HG03039 (cell line): ENCODE results near the gene FDX2.

Source experiments
- ATAC-seq: cut with Tn5 transposase; IDR thresholded peaks from one replicate; pipeline ENCODE4 v1.9.1; 2021; ENCODE audit warnings: mild to moderate bottlenecking, moderate library complexity; ENCODE audit not compliant: unreplicated experiment

The FDX2 gene

GRCh38 chr19:10305139-10305806 lies 10.5 kb downstream of the FDX2 start:
- no peak for ATAC-seq

DNA sequence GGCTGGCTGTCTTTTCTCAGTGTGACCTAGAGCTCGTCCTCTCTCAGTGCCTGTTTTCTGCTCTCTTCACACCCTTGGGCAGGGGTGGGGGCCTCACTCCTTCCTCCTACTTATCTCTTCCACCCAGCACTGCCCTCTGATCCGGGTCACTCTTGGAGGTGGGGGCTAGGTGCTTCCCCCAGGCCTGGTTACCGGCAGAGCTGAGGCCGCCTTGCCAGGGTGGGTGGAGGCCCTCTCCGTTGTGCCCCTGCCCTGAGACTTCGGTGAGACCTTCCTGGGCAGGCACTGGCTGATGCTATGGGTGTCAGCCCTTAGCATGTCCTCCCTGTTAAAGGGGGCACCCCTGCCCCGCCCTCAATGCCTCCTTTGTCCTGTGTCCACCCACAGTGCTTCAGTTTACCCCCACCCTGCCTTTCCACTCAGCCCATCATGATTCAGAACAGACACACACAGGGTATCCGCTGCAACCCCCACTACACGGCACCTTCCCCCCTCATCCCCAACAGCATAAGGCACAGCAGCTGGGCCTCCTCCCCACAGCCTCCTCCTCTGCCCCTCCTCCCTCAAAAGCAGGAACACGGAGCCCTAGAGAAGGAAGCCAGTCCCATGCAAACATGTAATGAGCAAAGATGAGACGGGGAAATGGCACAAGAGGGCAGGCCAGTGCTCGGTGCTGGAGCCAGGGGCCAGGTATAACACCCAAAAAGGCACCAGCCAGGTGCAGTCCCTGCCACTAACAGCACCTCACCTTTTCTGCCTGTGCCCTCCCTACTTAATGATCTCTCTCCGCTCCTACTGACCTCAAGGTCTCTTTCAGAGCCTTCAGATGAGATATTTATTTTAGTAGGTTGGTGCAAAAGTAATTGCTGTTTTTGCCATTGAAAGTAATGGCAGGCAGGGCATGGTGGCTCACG lies 16.0 kb downstream of the FDX2 start:
- ATAC-seq = no peak

DNA sequence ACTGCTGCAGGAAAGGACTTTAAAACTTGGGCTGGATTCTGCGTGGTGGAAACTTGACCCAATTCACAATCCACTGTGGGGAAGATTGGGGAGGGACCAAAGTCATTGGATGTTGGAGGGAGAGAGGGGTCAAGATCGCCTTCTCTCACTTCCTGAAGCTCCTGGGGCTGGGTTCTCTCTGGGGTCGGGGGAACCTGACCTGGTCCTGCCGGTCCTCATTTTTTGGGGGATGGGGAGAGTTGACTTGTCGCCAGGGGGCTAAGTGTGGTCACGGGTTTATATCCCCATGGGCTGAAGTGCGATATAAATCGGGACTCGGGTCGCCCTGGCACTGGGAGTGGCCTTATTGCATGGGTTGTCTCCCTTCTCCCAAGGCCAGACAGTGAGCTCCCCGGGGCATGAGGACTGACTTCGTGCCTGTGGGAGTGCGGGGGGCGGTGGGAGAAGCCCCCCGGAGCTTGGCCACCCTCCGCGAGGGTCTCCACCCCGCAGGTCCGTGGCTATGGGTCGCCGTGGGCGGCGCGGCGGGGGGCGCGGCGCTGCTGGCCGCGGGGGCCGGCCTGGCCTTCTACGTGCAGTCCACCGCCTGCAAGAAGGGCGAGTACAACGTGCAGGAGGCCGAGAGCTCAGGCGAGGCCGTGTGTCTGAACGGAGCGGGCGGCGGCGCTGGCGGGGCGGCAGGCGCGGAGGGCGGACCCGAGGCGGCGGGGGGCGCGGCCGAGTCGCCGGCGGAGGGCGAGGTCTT lies 19.8 kb downstream of the FDX2 start:
- no peak for ATAC-seq

GRCh38 chr19:10295305-10295846 lies 20.4 kb downstream of the FDX2 start:
- ATAC-seq = no peak

GRCh38 chr19:10294368-10294697 lies 21.5 kb downstream of the FDX2 start:
- no peak for ATAC-seq

DNA sequence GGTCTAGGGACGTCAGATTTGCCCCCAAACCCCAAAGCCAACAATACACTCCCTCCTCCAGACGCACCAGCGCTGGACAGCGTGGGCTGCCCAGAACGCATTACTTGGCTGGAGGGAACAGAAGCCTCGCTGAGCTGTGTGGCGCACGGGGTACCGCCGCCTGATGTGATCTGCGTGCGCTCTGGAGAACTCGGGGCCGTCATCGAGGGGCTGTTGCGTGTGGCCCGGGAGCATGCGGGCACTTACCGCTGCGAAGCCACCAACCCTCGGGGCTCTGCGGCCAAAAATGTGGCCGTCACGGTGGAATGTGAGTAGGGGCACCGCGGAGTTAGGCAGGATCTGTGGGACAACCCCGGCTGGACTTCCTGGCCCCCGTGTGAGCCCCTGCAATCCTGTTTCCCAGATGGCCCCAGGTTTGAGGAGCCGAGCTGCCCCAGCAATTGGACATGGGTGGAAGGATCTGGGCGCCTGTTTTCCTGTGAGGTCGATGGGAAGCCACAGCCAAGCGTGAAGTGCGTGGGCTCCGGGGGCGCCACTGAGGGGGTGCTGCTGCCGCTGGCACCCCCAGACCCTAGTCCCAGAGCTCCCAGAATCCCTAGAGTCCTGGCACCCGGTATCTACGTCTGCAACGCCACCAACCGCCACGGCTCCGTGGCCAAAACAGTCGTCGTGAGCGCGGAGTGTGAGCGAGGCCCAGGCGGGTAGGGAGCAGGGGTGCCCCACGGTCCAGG lies 22.0 kb downstream of the FDX2 start:
- no peak for ATAC-seq

- ATAC-seq = no peak
Observed at GRCh38 chr19:10292789-10293636, 22.8 kb downstream of the FDX2 start.

DNA sequence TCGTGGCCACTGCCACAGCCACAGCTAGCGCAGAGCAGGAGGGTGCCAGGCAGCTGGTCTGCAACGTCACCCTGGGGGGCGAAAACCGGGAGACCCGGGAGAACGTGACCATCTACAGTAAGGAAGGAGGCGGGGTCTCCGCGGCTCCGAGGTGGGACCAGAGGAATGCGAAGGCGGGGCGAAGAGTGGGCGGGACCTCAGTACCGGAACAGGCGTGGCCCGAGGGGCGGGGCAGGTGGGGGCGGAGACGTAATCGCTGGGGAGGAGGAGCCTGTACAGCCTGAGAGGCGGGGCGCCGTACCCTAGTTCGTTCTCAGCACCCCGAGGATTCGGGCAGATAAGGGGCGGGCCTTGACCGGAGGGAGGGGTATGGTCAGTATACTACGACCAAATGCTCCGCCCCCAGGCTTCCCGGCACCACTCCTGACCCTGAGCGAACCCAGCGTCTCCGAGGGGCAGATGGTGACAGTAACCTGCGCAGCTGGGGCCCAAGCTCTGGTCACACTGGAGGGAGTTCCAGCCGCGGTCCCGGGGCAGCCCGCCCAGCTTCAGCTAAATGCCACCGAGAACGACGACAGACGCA lies 23.5 kb downstream of the FDX2 start:
- ATAC-seq = peak; percentile 40

- no peak for ATAC-seq
Observed at GRCh38 chr19:10291554-10292205, 24.1 kb downstream of the FDX2 start.

- ATAC-seq = no peak
Observed at GRCh38 chr19:10290876-10291553, 24.8 kb downstream of the FDX2 start.

GRCh38 chr19:10290357-10290875 lies 25.4 kb downstream of the FDX2 start:
- no peak for ATAC-seq

- no peak for ATAC-seq
Observed at GRCh38 chr19:10289836-10290356, 25.9 kb downstream of the FDX2 start, which contains the start of gene ICAM5. Gene ICAM5 (plus strand): TSS chr19:10289952. CDS start chr19:10290044, 92 bp downstream.

DNA sequence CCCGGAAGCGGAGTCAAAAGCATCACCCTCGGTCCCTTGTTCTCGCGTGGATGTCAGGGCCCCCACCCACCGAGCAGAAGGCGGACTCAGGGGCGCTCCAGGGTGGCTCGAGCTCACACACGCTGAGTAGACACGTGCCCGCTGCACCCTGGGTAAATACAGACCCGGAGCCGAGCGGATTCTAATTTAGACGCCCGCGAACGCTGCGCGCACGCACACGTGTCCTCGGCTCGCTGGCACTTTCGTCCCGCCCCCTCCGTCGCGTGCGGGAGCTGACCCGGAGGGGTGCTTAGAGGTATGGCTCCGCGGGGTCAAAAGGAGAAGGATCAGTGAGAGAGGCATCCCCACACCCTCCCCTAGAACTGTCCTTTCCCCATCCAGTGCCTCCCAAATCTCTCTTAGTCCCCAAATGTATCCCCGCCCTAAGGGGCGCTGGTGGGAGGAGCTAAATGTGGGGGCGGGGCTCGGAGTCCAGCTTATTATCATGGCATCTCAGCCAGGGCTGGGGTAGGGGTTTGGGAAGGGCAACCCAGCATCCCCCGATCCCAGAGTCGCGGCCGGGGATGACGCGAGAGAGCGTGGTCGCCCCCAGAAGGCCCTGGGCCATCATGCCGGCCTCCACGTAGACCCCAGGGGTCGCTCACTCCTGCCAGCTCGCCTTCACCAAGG lies 26.5 kb downstream of the FDX2 start:
- no peak for ATAC-seq

DNA sequence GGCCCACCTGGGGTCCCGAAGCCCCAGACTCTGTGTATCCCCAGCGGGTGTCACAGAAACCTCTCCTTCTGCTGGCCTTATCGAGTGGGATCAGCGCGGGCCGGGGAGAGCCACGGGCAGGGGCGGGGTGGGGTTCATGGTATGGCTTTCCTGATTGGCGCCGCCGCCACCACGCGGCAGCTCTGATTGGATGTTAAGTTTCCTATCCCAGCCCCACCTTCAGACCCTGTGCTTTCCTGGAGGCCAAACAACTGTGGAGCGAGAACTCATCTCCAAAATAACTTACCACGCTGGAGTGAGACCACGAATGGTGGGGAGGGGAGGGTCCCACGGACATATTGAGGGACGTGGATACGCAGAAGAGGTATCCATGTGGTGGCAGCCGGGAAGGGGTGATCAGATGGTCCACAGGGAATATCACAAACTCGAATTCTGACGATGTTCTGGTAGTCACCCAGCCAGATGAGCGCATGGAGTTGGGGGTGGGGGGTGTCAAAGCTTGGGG lies 27.1 kb downstream of the FDX2 start:
- ATAC-seq = no peak

GRCh38 chr19:10286803-10287737 lies 28.7 kb downstream of the FDX2 start, which contains the start of gene ICAM4:
Gene ICAM4 (plus strand): TSS chr19:10286955. CDS start chr19:10287013, 58 bp downstream.
- no peak for ATAC-seq

DNA sequence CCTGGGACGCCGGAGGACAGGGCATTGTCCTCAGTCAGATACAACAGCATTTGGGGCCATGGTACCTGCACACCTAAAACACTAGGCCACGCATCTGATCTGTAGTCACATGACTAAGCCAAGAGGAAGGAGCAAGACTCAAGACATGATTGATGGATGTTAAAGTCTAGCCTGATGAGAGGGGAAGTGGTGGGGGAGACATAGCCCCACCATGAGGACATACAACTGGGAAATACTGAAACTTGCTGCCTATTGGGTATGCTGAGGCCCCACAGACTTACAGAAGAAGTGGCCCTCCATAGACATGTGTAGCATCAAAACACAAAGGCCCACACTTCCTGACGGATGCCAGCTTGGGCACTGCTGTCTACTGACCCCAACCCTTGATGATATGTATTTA lies 30.4 kb downstream of the FDX2 start:
- ATAC-seq = no peak
